ENCODE results near the gene DOCK8.

- no peak for TF ChIP-seq POLR2A (IDR thresholded peaks at IDR 0.05)
- no peak for TF ChIP-seq CTCF (IDR thresholded peaks at IDR 0.05)
These were observed 2.4 kb upstream of the DOCK8 start for GRCh38 chr9:212297-212696.
